AG04450 (cell line): Measurements from ENCODE around the gene IKBKG. TPM values are rescaled to one million over a fixed set of nuclear protein-coding genes. Genes with fewer than 3 reads are reported as not detected.

ENCODE experiments used
- CTCF ChIA-PET: fragments of 300-600, 350-600 bp; formaldehyde crosslinking; extraction: SDS; loops from one replicate; lab custom pipeline; 2022; ENCODE audit warnings: antibody characterized with exemption, inconsistent platforms; lab: Charles Lee
- POLR2A ChIA-PET: fragments of 350-600 bp; formaldehyde crosslinking; extraction: SDS; loops from one replicate; lab custom pipeline; 2021; ENCODE audit warnings: antibody characterized with exemption, inconsistent platforms; lab: Yijun Ruan, JAX
- DNase-seq: peaks from one replicate; pipeline ENCODE4 v3.0.0-alpha.2; 2011; ENCODE audit warnings: low read depth, low spot score
- H3K27ac ChIP-seq: one replicate; pipeline ENCODE4 v1.5.1; 2012; ENCODE audit warnings: low read depth, low read length, control low read depth
- H3K27me3 ChIP-seq: one replicate; pipeline ENCODE4 v1.6.0; 2012; ENCODE audit warnings: low read length; ENCODE audit not compliant: control insufficient read depth, insufficient read depth
- H3K4me3 ChIP-seq: 2 replicates; pipeline ENCODE4 v1.5.1; 2011; ENCODE audit warnings: mild to moderate bottlenecking, low read depth, low read length, control low read depth
- H3K9me3 ChIP-seq: 2 replicates; pipeline ENCODE4 v1.5.1; 2012; ENCODE audit warnings: low read length; ENCODE audit not compliant: control insufficient read depth, insufficient read depth
- polyA plus RNA-seq: library from polyadenylated mRNA; depleted of rRNA; stranded (reverse); fragments of >200 nt; gene quantifications from 2 replicates; pipeline ENCODE4 v1.2.3, GENCODE V29; 2011
- TF ChIP-seq, protein P1 (sequence below): IDR thresholded peaks from 2 replicates; pipeline ENCODE4 v1.5.1; 2011; ENCODE audit warnings: low read depth, low read length, control low read depth, inconsistent platforms

The IKBKG gene
- polyA plus RNA-seq, 1 experiment = 25.1 TPM

DNA sequence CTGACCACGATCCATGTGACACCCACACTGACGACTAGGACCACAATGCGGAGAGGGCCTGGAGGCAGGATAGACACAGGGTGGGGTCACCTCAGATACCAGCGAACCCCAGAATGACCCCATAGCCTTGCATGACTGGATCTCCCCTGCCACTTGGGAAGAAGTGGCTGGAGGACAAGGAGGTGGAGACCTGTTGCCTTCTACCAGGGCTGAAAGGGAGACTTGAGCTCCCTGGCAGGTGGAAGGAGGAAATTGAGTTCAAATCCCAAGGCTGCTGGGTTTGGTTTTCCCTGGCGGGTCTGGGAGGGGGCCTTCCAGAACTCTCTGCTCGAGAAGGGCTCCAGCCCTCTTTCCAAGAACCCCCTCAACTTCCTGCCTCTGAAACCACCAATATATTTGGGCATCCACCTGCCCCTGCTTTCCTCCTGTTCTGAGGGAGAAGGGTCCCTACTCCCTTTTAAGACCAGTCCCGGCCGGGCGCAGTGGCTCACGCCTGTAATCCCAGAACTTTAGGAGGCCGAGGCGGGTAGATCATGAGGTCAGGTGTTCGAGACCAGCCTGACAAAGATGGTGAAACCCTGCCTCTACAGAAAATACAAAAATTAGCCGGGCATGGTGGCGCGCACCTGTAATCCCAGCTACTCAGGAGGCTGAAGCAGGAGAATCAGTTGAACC, 34.4 kb upstream of the IKBKG start:
- no peaks in the 10 kb centered on the region for H3K27me3 ChIP-seq
- POLR2A ChIA-PET = no interaction called here
- CTCF ChIA-PET = interaction anchor here (0.8 kb wide), 1 partner anchor 114 kb away, joined by 3 read pairs; no protein-coding TSS in a partner anchor
- TF ChIP-seq, protein P1, sequence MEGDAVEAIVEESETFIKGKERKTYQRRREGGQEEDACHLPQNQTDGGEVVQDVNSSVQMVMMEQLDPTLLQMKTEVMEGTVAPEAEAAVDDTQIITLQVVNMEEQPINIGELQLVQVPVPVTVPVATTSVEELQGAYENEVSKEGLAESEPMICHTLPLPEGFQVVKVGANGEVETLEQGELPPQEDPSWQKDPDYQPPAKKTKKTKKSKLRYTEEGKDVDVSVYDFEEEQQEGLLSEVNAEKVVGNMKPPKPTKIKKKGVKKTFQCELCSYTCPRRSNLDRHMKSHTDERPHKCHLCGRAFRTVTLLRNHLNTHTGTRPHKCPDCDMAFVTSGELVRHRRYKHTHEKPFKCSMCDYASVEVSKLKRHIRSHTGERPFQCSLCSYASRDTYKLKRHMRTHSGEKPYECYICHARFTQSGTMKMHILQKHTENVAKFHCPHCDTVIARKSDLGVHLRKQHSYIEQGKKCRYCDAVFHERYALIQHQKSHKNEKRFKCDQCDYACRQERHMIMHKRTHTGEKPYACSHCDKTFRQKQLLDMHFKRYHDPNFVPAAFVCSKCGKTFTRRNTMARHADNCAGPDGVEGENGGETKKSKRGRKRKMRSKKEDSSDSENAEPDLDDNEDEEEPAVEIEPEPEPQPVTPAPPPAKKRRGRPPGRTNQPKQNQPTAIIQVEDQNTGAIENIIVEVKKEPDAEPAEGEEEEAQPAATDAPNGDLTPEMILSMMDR = no peak
- no peaks in the 10 kb centered on the region for H3K9me3 ChIP-seq
- H3K27ac ChIP-seq = no peak overlapping the region
- no peak for DNase-seq
- no peak overlapping the region for H3K4me3 ChIP-seq

DNA sequence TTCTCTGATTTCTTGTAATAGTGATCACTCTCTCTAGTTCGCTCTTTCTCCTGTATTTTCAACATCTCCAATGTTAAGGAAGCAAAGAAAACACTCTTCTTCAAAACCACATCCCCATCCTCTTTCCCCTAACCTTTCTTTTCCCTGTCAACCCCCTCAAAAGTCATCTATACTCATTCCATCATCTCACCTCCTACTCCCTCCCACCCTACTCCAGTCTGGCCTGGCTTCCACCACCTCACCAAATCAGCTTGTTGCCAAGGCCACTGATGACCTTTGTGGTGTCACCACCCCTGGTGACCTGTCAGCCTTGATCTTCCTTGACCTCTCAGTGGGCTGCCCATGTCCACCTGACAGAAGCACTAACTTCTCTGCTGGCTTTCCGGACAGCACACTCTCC, 33.7 kb upstream of the IKBKG start:
- TF ChIP-seq, protein P1 = no peak
- no peak overlapping the region for H3K27ac ChIP-seq
- H3K4me3 ChIP-seq = no peak overlapping the region
- ChIA-PET POLR2A (no interaction called here), CTCF (interaction anchor here (0.8 kb wide), 1 partner anchor 115 kb away, joined by 3 read pairs; no protein-coding TSS in a partner anchor)
- H3K9me3 ChIP-seq = no peaks in the 10 kb centered on the region
- no peak for DNase-seq
- H3K27me3 ChIP-seq = no peaks in the 10 kb centered on the region

DNA sequence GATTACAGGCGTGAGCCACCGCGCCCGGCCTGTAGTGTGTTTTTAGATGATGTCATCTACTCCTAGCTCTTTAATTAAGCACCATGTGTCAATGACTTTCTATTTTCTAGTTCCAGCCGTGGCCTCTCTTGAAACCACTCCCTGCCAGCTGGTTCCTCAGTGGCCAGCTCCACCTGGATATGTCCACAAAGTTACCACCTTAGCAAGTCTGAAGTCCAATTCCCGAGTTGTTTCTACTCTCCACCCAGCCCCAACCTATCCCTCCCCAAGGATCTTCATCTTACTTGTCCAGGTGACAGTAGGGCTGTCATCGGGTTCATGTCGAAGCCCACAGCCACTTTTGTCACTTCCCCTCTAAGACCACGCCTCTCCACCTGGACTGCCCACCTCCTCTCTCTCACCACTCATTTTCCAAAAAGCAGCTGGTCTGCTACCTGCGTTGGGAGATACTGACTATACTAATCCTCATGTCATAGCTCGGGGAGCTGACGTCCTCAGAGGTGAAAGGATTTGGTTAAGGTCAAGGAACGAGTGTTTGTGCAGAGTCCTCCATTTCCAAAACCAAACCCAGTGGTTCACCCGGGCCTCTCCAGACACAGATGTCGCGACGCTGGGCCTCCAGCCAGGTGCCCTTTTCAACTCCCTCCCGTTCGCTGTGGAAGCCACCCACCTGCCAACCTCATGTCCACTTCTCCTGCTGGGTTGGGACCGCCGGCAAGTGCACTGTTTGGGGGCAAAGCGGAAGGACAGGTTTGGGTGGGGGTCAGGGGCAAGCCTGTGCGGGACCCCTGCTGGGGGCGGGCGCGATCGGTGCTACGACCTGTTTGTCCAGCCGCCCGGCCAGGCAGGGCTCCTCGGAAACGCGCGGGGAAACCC, 32.1 kb upstream of the IKBKG start:
- peak overlapping the region; percentile 47 for H3K27ac ChIP-seq
- no peaks in the 10 kb centered on the region for H3K9me3 ChIP-seq
- TF ChIP-seq, protein P1 = no peak
- CTCF ChIA-PET = no interaction called here
- POLR2A ChIA-PET = interaction anchor here (1.3 to 2.7 kb wide), 2 partner anchors 12 to 25 kb away, joined by 5 to 12 read pairs; partner anchors contain the start of gene SLC10A3
- peak overlapping the region; percentile 68 for H3K4me3 ChIP-seq
- no peak for DNase-seq
- no peaks in the 10 kb centered on the region for H3K27me3 ChIP-seq

DNA sequence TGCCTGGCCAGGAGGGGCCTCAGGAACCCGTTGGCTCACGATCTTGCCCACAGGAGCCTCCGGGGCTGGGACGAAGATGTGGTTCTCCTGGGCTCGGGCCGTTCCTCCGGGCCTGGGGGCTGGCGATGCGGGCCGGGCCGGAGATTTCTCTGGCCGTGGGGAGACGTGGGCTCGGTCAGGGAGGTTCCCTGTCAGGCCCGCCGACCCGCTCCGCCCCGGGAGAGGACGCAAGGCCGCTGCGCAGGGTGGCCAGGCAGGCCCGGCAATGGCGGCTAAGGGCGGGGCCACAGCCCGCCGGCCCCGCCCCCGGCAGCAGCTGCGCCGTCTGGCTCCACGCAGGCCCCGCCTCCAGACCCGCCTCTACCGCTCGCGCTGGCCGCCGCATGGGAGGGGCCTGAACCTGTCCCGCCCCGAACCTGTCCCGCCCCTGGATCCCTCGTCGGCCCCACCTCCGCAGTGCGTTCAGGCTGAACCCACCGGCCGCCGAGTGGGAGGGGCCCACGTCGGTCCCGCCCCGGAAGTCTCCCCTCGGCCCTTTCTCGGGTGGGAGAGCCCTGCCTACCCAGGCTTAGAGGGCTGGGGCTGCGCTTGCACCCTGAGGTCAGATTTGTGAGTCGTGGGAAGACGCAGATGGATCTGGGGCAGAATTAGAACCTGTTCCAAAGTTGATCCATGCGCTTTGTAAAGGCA, 31.3 kb upstream of the IKBKG start, which contains the start of gene FAM3A:
Gene FAM3A (minus strand): TSS at position 267 of the 690 bp plus-strand sequence. CDS start 460 bp downstream, outside the sequence.
- POLR2A ChIA-PET = interaction anchor here (0.8 to 2.7 kb wide), 3 partner anchors 11 to 37 kb away, joined by 3 to 12 read pairs (median 5); partner anchors contain the start of genes LAGE3 and SLC10A3
- peak; percentile 73 for DNase-seq

More for the DNA sequence above, 31.3 kb upstream of the IKBKG start, which contains the start of gene FAM3A:
- CTCF ChIA-PET = interaction anchor here (2.9 kb wide), 1 partner anchor 11 kb away, joined by 12 read pairs; no protein-coding TSS in a partner anchor
- peak within 1 kb of the TSS; percentile 68 for H3K4me3 ChIP-seq
- TF ChIP-seq, protein P1 = no peak
- H3K9me3 ChIP-seq = no peaks in the 10 kb centered on the region
- peak within 1 kb of the TSS; percentile 81 for H3K27ac ChIP-seq
- H3K27me3 ChIP-seq = no peaks in the 10 kb centered on the region
